BE2C (cell line): ENCODE measurements around the gene ANGEL2.
"Not testable (repeated sequence)": the region's sequence is repeated elsewhere in the genome, so short reads cannot be mapped to it uniquely, and the experiment has no call there.

Experiments used
- DNase-seq: peaks from one replicate; pipeline ENCODE4 v3.0.0-alpha.2; 2020
- H3K27me3 ChIP-seq: fragments of 250-450 bp; sonication (Bioruptor Pico); 2 replicates; pipeline ENCODE4 v1.5.1; 2020; ENCODE audit warnings: mild to moderate bottlenecking
- H3K36me3 ChIP-seq: fragments of 250-450 bp; sonication (Bioruptor Pico); 2 replicates; pipeline ENCODE4 v1.5.1; 2020; ENCODE audit warnings: mild to moderate bottlenecking
- H3K4me1 ChIP-seq: fragments of 250-450 bp; sonication (Bioruptor Pico); 2 replicates; pipeline ENCODE4 v1.5.1; 2020
- H3K4me3 ChIP-seq: 2 replicates; pipeline ENCODE4 v1.5.1; 2011; ENCODE audit warnings: low read depth, low read length
- H3K9me3 ChIP-seq: fragments of 250-450 bp; sonication (Bioruptor Pico); 2 replicates; pipeline ENCODE4 v1.5.1; 2020
- CTCF ChIP-seq: IDR thresholded peaks from 2 replicates; pipeline ENCODE4 v1.5.1; 2012; ENCODE audit warnings: mild to moderate bottlenecking, low read depth, low read length

Gene ANGEL2

GRCh38 chr1:212994926-212995325 is 20.7 kb downstream of the ANGEL2 start:
- TF ChIP-seq CTCF = no peak
- 0 out of 2 replicates have a peak, but pooled peaks cover 3% of the 10 kb centered on the region for H3K4me1 ChIP-seq
- no peak for DNase-seq
- H3K4me3 ChIP-seq = no peak overlapping the region
- H3K36me3 ChIP-seq = peaks cover 28% of the 10 kb centered on the region
- no peaks in the 10 kb centered on the region for H3K9me3 ChIP-seq
- H3K27me3 ChIP-seq = no peaks in the 10 kb centered on the region

GRCh38 chr1:212993960-212994359 is 21.7 kb downstream of the ANGEL2 start:
- not testable (repeated sequence) for H3K9me3 ChIP-seq, H3K4me1 ChIP-seq, H3K4me3 ChIP-seq, DNase-seq, H3K27me3 ChIP-seq
- H3K36me3 ChIP-seq = peaks cover 28% of the 10 kb centered on the region

GRCh38 chr1:212990276-212990675 is 25.4 kb downstream of the ANGEL2 start:
- H3K36me3 ChIP-seq = peaks cover 17% of the 10 kb centered on the region
- H3K27me3 ChIP-seq = no peaks in the 10 kb centered on the region
- no peak overlapping the region for H3K4me3 ChIP-seq
- H3K9me3 ChIP-seq = no peaks in the 10 kb centered on the region
- no peak for TF ChIP-seq CTCF
- no peak for DNase-seq
- H3K4me1 ChIP-seq = 0 out of 2 replicates have a peak, but pooled peaks cover 3% of the 10 kb centered on the region

GRCh38 chr1:212987702-212988322 is 27.9 kb downstream of the ANGEL2 start:
- 0 out of 2 replicates have a peak, but pooled peaks cover 3% of the 10 kb centered on the region for H3K4me1 ChIP-seq
- no peak for DNase-seq
- H3K4me3 ChIP-seq = no peak overlapping the region
- H3K36me3 ChIP-seq = peaks cover 8% of the 10 kb centered on the region
- no peak for TF ChIP-seq CTCF
- no peaks in the 10 kb centered on the region for H3K27me3 ChIP-seq
- no peaks in the 10 kb centered on the region for H3K9me3 ChIP-seq

- DNase-seq = no peak
- no peaks in the 10 kb centered on the region; the same call in 1 of the 2 replicates for H3K36me3 ChIP-seq
- H3K4me1 ChIP-seq = 0 out of 2 replicates have a peak, but pooled peaks cover 3% of the 10 kb centered on the region
- TF ChIP-seq CTCF = no peak
- H3K27me3 ChIP-seq = no peaks in the 10 kb centered on the region
- no peaks in the 10 kb centered on the region for H3K9me3 ChIP-seq
- no peak overlapping the region for H3K4me3 ChIP-seq
These were observed 29.1 kb downstream of the ANGEL2 start for GRCh38 chr1:212986551-212986950.

GRCh38 chr1:212984522-212985291 is 31.0 kb downstream of the ANGEL2 start:
- H3K4me1 ChIP-seq = no peaks in the 10 kb centered on the region
- DNase-seq = no peak
- no peaks in the 10 kb centered on the region for H3K36me3 ChIP-seq

More at GRCh38 chr1:212984522-212985291, 31.0 kb downstream of the ANGEL2 start:
- H3K27me3 ChIP-seq = no peaks in the 10 kb centered on the region
- H3K4me3 ChIP-seq = no peak overlapping the region
- H3K9me3 ChIP-seq = no peaks in the 10 kb centered on the region
- TF ChIP-seq CTCF = no peak
